Measurements from ENCODE around the gene PEX11G.
A peak's percentile ranks its signal among the peaks of the same experiment; 100 is the strongest.
"Not testable (repeated sequence)": the region's sequence is repeated elsewhere in the genome, so short reads cannot be mapped to it uniquely, and the experiment has no call there.

Gene PEX11G

GRCh38 chr19:7441468-7442146 is 47.2 kb downstream of the PEX11G start:
- DNase-seq (ENCODE audit: insufficient read length, low spot score): no peak
- FAIRE-seq: peak; percentile 51

DNA sequence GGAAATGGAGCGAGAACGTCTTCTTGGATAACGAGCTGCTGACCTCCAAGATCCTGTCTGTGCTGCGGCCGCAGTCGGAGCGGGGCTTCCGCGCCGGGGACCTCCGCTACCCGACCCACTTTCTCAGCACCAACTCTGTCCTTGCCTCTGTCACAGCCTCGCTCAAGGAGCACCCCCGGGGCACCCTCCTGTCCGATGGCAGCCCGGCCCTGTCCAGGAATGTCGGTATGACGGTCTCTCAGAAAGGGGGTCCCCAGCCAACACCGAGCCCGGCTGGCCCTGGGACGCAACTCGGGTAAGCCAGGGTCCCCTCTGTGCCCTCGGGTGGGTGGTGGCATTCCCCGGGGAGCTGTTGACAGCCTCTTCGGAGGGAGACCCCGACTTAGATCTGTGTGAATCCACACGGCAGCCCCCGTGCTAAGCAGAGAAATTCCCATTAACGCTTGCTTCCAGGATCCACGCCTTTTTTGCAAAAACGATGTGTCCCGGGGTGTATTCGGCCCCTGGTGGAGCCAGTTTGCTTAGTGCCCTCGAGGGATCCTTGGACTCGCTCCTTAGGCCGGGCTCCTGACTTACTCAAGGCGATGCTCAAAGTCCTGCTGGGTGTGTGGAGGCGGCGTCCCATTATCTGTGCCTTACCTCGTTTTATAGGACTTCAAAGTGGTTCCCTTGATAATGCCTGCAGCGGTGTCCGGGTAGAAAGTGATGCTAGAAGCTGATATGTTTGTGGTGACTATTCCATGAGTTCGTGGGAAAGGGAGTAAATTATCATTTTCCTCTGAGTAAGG is 48.5 kb downstream of the PEX11G start:
- FAIRE-seq (no peak), DNase-seq (ENCODE audit: insufficient read length, low spot score) (no peak)

DNA sequence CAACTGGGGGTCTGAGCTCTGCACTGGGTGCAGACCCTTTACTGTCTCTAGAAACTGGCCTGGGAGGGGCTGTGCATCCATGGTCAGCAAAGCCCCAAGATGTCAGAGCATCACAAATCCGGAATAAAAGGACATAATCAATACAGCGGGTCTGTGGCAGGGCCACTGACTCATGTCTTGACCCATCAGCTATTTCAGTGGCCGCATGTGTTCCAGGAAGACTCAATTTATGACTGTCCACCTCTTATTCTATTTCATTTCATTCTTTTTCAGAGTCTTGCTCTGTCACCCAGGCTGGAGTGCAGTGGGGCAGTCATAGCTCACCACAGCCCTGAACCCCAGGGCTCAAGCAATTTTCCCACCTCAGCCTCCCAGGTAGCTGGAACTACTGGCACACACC is 53.2 kb downstream of the PEX11G start:
- FAIRE-seq (no peak), DNase-seq (ENCODE audit: insufficient read length, low spot score) (no peak)

DNA sequence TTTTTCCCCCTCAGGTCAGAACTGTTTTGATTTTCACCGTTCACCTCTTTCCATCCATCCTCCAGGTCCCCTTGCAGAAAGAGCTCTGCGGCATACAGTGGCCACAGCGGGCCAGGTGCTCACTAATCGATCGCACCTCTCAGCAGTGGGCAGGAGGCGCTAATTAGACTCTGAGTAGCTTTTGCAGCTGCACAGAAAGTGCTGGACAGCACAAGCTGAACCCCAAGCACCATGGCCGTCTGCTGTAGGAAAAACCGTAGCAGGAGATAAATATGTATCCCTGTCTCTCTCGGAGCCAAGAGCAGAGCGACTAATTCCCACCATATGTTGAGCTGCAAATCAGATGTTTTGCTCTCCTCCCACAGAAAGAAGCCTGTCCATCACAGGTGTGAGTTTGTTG is 54.4 kb downstream of the PEX11G start:
- FAIRE-seq (no peak), DNase-seq (ENCODE audit: insufficient read length, low spot score) (no peak)

DNA sequence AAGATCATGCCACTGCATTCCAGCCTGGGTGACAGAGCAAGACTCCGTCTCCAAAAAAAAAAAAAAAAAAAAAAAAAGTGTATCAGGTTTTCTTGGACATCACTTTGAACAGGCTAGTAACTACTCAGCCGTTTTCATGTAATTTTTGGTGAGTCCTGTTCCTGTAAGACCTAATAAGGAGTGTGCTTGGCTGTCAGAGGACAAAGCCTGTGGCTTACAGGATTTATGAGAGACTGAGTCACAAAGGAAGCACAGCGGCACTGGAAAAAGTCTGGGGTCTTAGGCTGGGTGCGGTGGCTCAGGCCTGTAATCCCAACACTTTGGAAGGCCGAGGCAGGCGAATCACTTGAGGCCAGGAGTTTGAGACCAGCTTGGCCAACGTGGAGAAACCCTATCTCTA is 55.4 kb downstream of the PEX11G start:
- not testable (repeated sequence) for DNase-seq (ENCODE audit: insufficient read length, low spot score); FAIRE-seq

- FAIRE-seq (no peak), DNase-seq (ENCODE audit: insufficient read length, low spot score) (no peak)
Observed at GRCh38 chr19:7429638-7430282, 59.1 kb downstream of the PEX11G start.

GRCh38 chr19:7428651-7429113 is 60.2 kb downstream of the PEX11G start:
- FAIRE-seq (no peak), DNase-seq (ENCODE audit: insufficient read length, low spot score) (no peak)

DNA sequence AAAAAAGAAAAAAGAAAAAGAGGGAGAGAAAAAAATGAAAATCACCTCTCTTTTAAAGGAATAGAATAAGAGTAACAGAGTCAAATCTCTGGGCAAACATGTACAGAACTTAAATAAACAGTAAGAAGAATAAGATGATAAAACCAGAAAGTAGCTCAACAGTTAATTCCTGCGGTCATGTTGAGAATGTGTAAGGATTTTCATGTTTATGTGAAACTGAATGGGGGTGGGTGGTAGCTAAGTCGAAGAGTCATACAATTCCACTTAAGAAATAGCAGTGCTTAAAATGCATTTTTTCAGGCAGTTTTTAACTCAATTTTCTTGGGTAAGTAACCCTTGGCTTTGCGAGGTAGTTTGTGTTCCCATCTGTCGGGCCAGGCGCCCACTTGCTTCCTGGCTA is 60.9 kb downstream of the PEX11G start:
- DNase-seq (ENCODE audit: insufficient read length, low spot score): no peak
- FAIRE-seq: no peak

GRCh38 chr19:7426986-7427385 is 61.8 kb downstream of the PEX11G start:
- no peak for FAIRE-seq

More at GRCh38 chr19:7426986-7427385, 61.8 kb downstream of the PEX11G start:
- DNase-seq (ENCODE audit: insufficient read length, low spot score): no peak
